Measurements from ENCODE around the gene STX1A. TPM values are rescaled to one million over a fixed set of nuclear protein-coding genes. Genes with fewer than 3 reads are reported as not detected.

The STX1A gene
- total and polyA plus RNA-seq, 2 of the 13 experiments (the other 11 are each of a cell fraction or from before 2014, with no cell fraction given), result 6.1 to 12.2 TPM

DNA sequence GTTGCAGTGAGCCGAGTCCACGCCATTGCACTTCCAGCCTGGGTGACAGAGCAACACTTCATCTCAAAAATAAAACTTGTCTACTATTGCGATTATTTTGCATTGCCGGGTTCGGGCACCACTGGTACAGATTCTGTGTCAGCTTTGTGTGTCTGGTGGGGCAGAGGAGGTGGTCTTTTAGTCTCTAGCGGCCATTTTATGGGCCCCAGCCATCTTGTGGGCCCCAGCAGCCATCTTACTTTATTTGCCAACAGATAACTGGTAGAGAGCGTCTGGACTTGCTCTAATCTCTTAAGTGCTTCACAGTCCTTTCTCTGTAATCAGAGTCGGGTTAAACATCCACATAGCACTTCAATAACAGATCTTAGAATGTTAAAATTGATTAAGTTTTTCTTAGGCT is 31.2 kb downstream of the STX1A start (continued):
- TF ChIP-seq, protein P1, sequence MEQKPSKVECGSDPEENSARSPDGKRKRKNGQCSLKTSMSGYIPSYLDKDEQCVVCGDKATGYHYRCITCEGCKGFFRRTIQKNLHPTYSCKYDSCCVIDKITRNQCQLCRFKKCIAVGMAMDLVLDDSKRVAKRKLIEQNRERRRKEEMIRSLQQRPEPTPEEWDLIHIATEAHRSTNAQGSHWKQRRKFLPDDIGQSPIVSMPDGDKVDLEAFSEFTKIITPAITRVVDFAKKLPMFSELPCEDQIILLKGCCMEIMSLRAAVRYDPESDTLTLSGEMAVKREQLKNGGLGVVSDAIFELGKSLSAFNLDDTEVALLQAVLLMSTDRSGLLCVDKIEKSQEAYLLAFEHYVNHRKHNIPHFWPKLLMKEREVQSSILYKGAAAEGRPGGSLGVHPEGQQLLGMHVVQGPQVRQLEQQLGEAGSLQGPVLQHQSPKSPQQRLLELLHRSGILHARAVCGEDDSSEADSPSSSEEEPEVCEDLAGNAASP (CRISPR knock-in tag; IDR thresholded peaks at IDR 0.05; ENCODE audit: borderline replicate concordance), result no peak
- TF ChIP-seq ZSCAN29 (CRISPR knock-in tag; conservative IDR thresholded peaks at IDR 0.05), result no peak

GRCh38 chr7:73685311-73685710 is 34.2 kb downstream of the STX1A start:
- Histone ChIP-seq H3K27me3 (ENCODE audit: control insufficient read depth in 1 of 2, insufficient read depth in 2 of 2, low read length in 2 of 2) (no peaks in the 10 kb centered on the region; a peak in 1 of 5 replicates), H3K4me3 (replicated peaks in 1 of 3; ENCODE audit: insufficient read depth in 1 of 3, low read depth in 2 of 3, low read length in 3 of 3) (no peak overlapping the region), H3K4me2 (ENCODE audit: low read depth, low read length) (no peak overlapping the region), H3K4me1 (ENCODE audit: insufficient read depth, low read length) (peaks cover 19% of the 10 kb centered on the region), H3K79me2 (ENCODE audit: insufficient read depth, low read length) (peaks cover 47% of the 10 kb centered on the region), H3K9me3 (ENCODE audit: low read length) (no peaks in the 10 kb centered on the region), H3K9ac (ENCODE audit: insufficient read depth, low read depth, low read length) (no peak overlapping the region), H2AFZ (ENCODE audit: low read length) (no peak overlapping the region), H4K20me1 (ENCODE audit: insufficient read depth, low read length) (no peaks in the 10 kb centered on the region), H3K27ac (ENCODE audit: extremely low read length, insufficient read depth, low read length) (no peak overlapping the region), H3K36me3 (replicated peaks in 1 of 2; ENCODE audit: control insufficient read depth in 1 of 2, insufficient read depth in 2 of 2, low read length in 2 of 2) (peaks cover 9 to 39% of the 10 kb centered on the region in 2 experiments)
- TF ChIP-seq ZNF547 (CRISPR knock-in tag; IDR thresholded peaks at IDR 0.05) (no peak), MZF1 (CRISPR knock-in tag; IDR thresholded peaks at IDR 0.05; ENCODE audit: borderline replicate concordance) (no peak)
- no peak for DNase-seq (ENCODE audit: low spot score)
- POLR2A ChIA-PET, result no interaction called here
- no peak for FAIRE-seq
- CTCF ChIA-PET (ENCODE audit: low intra/inter-chr PET ratio, low total read pairs), result no interaction called here
- in situ Hi-C loops (cut with HindIII; ENCODE audit: extremely low pct_ligation_motif_present, low pct_unique_long_range_greater_than_20kb) (no loop called here), intact Hi-C loops (cut with micrococcal nuclease; ENCODE audit: unreplicated experiment) (no loop called here)
- no peak for ATAC-seq
- WGBS (ENCODE audit: low lambda C conversion rate), result 96% methylated on average over 18 of the region's 18 CpGs
- BruUV-seq (replicated peaks), result TSS peak; percentile 40
